AG09319 (cell line): Measurements from ENCODE around the gene RBM5.
"Not testable (repeated sequence)": the region's sequence is repeated elsewhere in the genome, so short reads cannot be mapped to it uniquely, and the experiment has no call there.

Experiments
- DNase-seq: peaks from one replicate; pipeline ENCODE4 v3.0.0-alpha.2; 2010; ENCODE audit warnings: low read depth; ENCODE audit errors: extremely low read depth
- CTCF ChIP-seq: IDR thresholded peaks from 2 replicates; pipeline ENCODE4 v1.5.1; 2011; ENCODE audit warnings: low read depth, mild to moderate bottlenecking, inconsistent platforms, low read length, moderate library complexity

The RBM5 gene

GRCh38 chr3:50078622-50079021 lies 10.1 kb upstream of the RBM5 start:
- no peak for DNase-seq
- TF ChIP-seq CTCF: no peak

DNA sequence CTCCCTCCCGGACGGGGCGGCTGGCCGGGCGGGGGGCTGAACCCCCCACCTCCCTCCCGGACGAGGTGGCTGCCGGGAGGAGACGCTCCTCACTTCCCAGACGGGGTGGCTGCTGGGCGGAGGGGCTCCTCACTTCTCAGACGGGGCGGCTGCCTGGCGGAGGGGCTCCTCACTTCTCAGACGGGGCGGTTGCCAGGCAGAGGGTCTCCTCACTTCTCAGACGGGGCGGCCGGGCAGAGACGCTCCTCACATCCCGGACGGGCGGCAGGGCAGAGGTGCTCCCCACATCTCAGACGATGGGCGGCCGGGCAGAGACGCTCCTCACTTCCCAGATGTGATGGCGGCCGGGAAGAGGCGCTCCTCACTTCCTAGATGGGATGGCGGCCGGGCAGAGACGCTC lies 3.8 kb upstream of the RBM5 start:
- not testable (repeated sequence) for DNase-seq

GRCh38 chr3:50089609-50089945 lies 858 bp downstream of the RBM5 start:
- DNase-seq: no peak
- no peak for TF ChIP-seq CTCF

DNA sequence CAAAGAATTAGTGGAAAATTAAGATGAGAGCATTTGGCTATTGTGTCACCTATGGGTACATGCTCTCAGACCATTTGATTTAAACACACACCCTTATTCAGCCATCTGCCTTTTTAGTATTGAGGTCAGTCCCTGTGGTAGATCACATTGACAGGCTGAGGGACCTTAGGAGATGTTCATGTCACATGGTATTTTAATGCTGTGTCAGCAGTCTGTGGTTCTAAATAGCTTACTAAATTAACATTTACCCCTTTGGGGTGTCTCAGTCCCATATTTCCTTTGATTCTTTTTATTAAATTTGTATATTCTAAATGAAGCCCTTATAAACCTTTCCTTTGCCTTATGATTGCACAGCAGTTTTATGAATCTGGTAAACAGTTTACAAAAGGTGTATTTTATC lies 2.3 kb downstream of the RBM5 start:
- no peak for TF ChIP-seq CTCF
- no peak for DNase-seq

DNA sequence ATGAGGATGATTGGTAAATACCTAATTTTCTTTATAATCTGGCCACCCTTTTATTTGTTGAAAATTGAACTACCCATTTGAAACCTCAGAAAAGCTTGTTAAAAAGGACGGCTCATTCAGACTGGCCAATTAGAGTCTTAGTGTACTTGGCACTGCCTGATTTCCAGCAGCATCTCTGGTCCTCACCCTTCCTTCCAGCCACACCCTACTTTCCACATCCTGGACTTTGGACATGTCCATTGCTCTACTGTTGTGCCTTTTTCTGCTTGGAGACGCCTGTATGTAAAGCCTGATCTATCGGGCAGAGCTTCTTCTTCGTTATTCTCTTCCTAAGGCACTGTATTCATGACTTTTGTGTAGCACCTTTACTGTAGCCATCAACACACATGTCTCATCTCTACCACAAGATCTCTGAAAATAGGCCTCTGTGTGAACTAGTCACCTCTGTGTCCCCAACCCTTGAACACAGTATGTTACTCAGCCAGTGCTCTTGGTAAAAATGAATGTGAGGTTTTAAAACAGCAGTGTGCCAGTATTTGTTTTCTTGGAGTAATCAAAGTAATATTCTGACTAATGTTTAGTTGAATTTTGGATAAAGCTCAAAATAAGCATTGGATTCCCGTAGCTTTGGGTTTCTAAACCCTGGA lies 6.8 kb downstream of the RBM5 start:
- no peak for DNase-seq
- TF ChIP-seq CTCF: no peak

- DNase-seq: no peak
- no peak for TF ChIP-seq CTCF
These were observed 11.7 kb downstream of the RBM5 start for GRCh38 chr3:50100386-50100785.

- DNase-seq: no peak
- no peak for TF ChIP-seq CTCF
These were observed 12.5 kb downstream of the RBM5 start for GRCh38 chr3:50100956-50101845.
